SK-N-SH treated with all-trans-retinoic acid at 6 μM for 48 hours (cell line): Measurements from ENCODE around the gene DOCK11.

Source experiments
- ARNTL ChIP-seq: fragments of 450-650 bp; formaldehyde crosslinking; IDR thresholded peaks from 2 replicates; pipeline ENCODE4 v1.5.0; 2020; ENCODE audit warnings: low read depth, mild to moderate bottlenecking, moderate library complexity, borderline replicate concordance
- CREB5 ChIP-seq: fragments of 250-450 bp; sonication (Bioruptor Pico); IDR thresholded peaks from 2 replicates; pipeline ENCODE4 v1.5.1; 2020; ENCODE audit warnings: low read depth, mild to moderate bottlenecking, moderate library complexity
- CSDC2 ChIP-seq: fragments of 250-450 bp; sonication (Bioruptor Pico); IDR thresholded peaks from 2 replicates; pipeline ENCODE4 v1.5.0; 2020; ENCODE audit warnings: mild to moderate bottlenecking, moderate library complexity
- ESRRG ChIP-seq: fragments of 250-450 bp; sonication (Bioruptor Pico); IDR thresholded peaks from 2 replicates; pipeline ENCODE4 v1.6.1; 2021; ENCODE audit warnings: mild to moderate bottlenecking
- PATZ1 ChIP-seq: fragments of 250-450 bp; sonication (Bioruptor Pico); IDR thresholded peaks from 2 replicates; pipeline ENCODE4 v1.8.0; 2020; ENCODE audit warnings: mild to moderate bottlenecking, moderate library complexity, borderline replicate concordance
- POU6F1 ChIP-seq: fragments of 250-450 bp; sonication (Bioruptor Pico); IDR thresholded peaks from 2 replicates; pipeline ENCODE4 v1.8.0; 2021; ENCODE audit warnings: low read depth, mild to moderate bottlenecking, moderate library complexity, borderline replicate concordance
- SNAI2 ChIP-seq: fragments of 250-450 bp; sonication (Bioruptor Pico); IDR thresholded peaks from 2 replicates; pipeline ENCODE4 v1.5.0; 2020; ENCODE audit warnings: mild to moderate bottlenecking, moderate library complexity
- TCF4 ChIP-seq: fragments of 250-450 bp; sonication (Bioruptor Pico); IDR thresholded peaks from 2 replicates; pipeline ENCODE4 v1.8.0; 2021; ENCODE audit warnings: mild to moderate bottlenecking, moderate library complexity, borderline replicate concordance
- ZFP3 ChIP-seq: fragments of 250-450 bp; sonication (Bioruptor Pico); IDR thresholded peaks from 2 replicates; pipeline ENCODE4 v1.5.0; 2020; ENCODE audit warnings: mild to moderate bottlenecking, moderate library complexity
- ZFP30 ChIP-seq: fragments of 450-650 bp; formaldehyde crosslinking; IDR thresholded peaks from 2 replicates; pipeline ENCODE4 v1.5.0; 2022; ENCODE audit warnings: mild to moderate bottlenecking, moderate library complexity
- ZNF565 ChIP-seq: fragments of 450-650 bp; formaldehyde crosslinking; conservative IDR thresholded peaks from 2 replicates; pipeline ENCODE4 v1.5.0; 2020; ENCODE audit warnings: low read depth, mild to moderate bottlenecking, moderate library complexity

GRCh38 chrX:118495061-118495921, at the start of gene DOCK11:
- TF ChIP-seq ZFP3 (no peak), PATZ1 (CRISPR knock-in tag) (no peak), CSDC2 (no peak), CREB5 (CRISPR knock-in tag) (no peak), ZNF565 (CRISPR knock-in tag) (no peak), ZFP30 (CRISPR knock-in tag) (no peak), ESRRG (CRISPR knock-in tag) (no peak), TCF4 (CRISPR knock-in tag) (no peak), ARNTL (CRISPR knock-in tag) (no peak), POU6F1 (CRISPR knock-in tag) (no peak), SNAI2 (CRISPR knock-in tag) (no peak)
